ENCODE data around the gene GALNT2.
A peak's percentile ranks its signal among the peaks of the same experiment; 100 is the strongest.

GALNT2 gene

DNA sequence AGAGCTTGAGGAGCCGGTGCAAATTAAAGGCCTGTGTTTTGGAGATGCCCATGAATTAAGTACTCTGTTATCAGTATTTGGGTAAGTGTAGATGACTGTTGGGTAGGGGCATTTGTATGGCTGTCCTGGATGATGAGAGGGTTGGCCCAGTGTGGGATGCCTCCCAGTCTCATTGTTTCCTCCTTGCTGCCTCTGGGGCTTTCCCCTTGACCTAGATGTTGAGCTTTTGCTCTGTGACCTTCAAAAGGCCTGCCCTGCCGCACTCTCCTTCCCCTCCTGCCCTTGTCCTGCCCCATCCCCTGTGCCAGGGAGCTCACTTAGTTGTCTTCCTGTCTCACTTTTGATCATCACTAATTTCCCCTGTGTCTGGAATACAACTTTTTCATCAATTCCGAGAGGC, 10.0 kb downstream of the GALNT2 start:
- TF ChIP-seq, protein P1, sequence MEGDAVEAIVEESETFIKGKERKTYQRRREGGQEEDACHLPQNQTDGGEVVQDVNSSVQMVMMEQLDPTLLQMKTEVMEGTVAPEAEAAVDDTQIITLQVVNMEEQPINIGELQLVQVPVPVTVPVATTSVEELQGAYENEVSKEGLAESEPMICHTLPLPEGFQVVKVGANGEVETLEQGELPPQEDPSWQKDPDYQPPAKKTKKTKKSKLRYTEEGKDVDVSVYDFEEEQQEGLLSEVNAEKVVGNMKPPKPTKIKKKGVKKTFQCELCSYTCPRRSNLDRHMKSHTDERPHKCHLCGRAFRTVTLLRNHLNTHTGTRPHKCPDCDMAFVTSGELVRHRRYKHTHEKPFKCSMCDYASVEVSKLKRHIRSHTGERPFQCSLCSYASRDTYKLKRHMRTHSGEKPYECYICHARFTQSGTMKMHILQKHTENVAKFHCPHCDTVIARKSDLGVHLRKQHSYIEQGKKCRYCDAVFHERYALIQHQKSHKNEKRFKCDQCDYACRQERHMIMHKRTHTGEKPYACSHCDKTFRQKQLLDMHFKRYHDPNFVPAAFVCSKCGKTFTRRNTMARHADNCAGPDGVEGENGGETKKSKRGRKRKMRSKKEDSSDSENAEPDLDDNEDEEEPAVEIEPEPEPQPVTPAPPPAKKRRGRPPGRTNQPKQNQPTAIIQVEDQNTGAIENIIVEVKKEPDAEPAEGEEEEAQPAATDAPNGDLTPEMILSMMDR (IDR thresholded peaks at IDR 0.05; ENCODE audit: low read depth, low read length, missing control alignments), result no peak
- DNase-seq, result no peak
- H3K27me3 ChIP-seq (replicated peaks), result no peaks in the 10 kb centered on the region
- H3K36me3 ChIP-seq (replicated peaks), result no peaks in the 10 kb centered on the region
- H3K27ac ChIP-seq, result peak overlapping the region; percentile 6
- in situ Hi-C loops (cut with HindIII; ENCODE audit: low pct_ligation_motif_present, low sequenced_read_pairs), result no loop called here
- no peak overlapping the region for H3K4me3 ChIP-seq (ENCODE audit: low read depth, low read length)

DNA sequence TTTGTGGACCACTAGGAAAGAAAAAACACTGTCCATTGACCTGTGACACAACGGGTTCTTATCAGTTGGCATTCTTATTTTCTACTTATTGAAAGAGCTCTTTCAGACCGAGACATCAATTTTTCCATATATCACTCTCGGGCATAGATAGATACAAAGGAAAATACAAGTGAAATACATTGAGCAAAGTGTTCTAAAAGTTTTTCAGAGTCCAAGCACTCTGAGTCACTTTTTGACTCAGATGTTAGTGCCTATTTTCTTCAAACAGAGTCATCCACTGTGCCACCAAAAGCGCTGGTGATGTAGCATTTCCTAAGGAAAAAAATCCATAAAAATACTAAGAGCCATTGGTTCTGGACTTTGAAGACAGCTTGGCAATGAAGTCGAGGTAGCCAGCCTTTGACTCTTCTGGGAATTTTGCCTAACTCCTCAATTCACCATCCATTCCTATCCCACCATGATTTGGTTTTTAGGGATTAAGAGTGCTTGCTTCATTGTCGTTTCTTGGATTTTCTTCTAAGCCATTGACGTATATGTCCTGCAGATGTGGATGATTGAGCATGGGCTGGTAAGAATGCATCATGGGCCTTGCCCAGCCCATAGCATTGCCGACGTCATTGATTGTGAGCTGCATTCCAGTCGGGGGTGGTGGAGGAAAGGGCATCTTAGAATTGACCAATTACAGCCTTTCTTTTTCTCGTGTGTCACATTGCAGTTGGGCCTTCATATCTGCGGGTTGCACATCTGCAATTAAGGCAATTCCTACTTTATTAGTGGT, 10.6 kb downstream of the GALNT2 start:
- in situ Hi-C loops (cut with HindIII; ENCODE audit: low pct_ligation_motif_present, low sequenced_read_pairs), result no loop called here
- no peak overlapping the region for H3K4me3 ChIP-seq (ENCODE audit: low read depth, low read length)
- H3K27ac ChIP-seq, result peak overlapping the region; percentile 6
- H3K36me3 ChIP-seq (replicated peaks), result no peaks in the 10 kb centered on the region
- TF ChIP-seq, protein P1 (IDR thresholded peaks at IDR 0.05; ENCODE audit: low read depth, low read length, missing control alignments), result no peak
- DNase-seq, result peak; percentile 40
- no peaks in the 10 kb centered on the region for H3K27me3 ChIP-seq (replicated peaks)

DNA sequence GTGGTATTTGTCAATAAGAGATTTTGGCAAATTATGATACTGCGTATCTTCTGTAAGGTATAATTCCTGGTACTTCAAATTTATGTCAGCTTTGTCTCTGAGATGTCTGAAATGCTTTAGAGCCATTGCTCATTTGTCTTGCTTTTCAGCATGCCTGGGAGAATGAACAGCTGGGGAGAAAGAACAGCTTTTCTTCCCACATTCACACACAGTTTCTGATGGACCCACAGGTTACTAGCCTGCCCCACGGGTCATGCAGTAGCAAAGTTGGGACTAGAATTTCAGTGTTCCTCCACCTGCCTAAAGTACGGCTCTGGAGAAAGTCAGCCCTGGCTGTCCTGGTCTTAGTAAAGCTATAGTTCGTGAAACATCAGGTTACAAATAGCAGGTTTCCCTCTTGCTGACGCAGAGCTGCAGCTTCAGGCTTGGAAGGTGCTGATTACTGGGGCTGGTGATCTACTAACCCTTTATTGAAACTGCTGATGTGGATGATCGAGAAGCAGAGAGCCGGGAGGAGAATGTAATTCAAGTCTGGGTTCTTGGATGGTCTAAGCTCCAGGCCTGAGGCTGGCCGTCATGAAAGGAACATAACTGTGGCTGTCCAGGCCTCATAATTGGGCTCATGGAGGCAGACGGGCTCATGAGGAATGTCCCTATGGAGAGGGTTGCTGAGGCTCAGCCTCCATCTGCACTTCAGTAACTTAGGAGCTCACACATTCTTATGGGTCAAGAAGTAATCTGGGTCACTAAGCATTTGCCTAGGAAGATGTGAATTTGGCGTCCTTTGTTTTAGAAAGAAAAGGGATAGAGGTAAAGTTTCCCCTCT, 12.4 kb downstream of the GALNT2 start:
- TF ChIP-seq, protein P1 (IDR thresholded peaks at IDR 0.05; ENCODE audit: low read depth, low read length, missing control alignments), result no peak
- no peak for DNase-seq
- Histone ChIP-seq H3K27me3 (replicated peaks) (no peaks in the 10 kb centered on the region), H3K36me3 (replicated peaks) (no peaks in the 10 kb centered on the region), H3K27ac (peak overlapping the region; percentile 48), H3K4me3 (ENCODE audit: low read depth, low read length) (no peak overlapping the region)
- in situ Hi-C loops (cut with HindIII; ENCODE audit: low pct_ligation_motif_present, low sequenced_read_pairs), result no loop called here

- Histone ChIP-seq H3K27me3 (replicated peaks) (no peaks in the 10 kb centered on the region), H3K36me3 (replicated peaks) (no peaks in the 10 kb centered on the region), H3K4me3 (ENCODE audit: low read depth, low read length) (no peak overlapping the region), H3K27ac (no peak overlapping the region)
- TF ChIP-seq, protein P1 (IDR thresholded peaks at IDR 0.05; ENCODE audit: low read depth, low read length, missing control alignments), result no peak
- in situ Hi-C loops (cut with HindIII; ENCODE audit: low pct_ligation_motif_present, low sequenced_read_pairs), result no loop called here
- DNase-seq, result no peak
Observed at GRCh38 chr1:230080822-230081221, 13.8 kb downstream of the GALNT2 start.

DNA sequence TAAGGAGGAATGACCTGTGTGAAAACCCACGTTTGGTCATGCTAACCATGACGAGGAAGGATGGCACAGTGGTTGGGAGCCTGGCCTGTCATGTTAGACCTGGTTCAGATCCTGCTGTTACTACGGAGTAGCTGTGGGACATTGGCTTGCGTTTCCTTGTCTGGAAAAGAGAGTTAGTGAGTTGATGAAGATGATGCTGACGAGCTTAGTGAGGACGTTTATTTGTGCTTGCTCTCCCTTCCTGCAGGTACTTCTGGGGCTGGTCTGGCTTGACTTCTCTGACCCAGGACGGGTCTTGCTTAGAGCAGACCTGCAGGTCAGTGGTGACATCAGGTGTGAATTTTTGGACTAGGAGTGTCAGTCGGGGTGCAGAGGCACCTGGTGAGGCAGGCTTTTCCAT, 14.7 kb downstream of the GALNT2 start:
- DNase-seq, result no peak
- H3K4me3 ChIP-seq (ENCODE audit: low read depth, low read length), result no peak overlapping the region
- H3K27ac ChIP-seq, result no peak overlapping the region
- no peaks in the 10 kb centered on the region for H3K27me3 ChIP-seq (replicated peaks)
- TF ChIP-seq, protein P1 (IDR thresholded peaks at IDR 0.05; ENCODE audit: low read depth, low read length, missing control alignments), result no peak
- no peaks in the 10 kb centered on the region for H3K36me3 ChIP-seq (replicated peaks)
- in situ Hi-C loops (cut with HindIII; ENCODE audit: low pct_ligation_motif_present, low sequenced_read_pairs), result no loop called here
